NCI-H1436 treated with DMSO at 0.1 percent for 48 hours (cell line): Measurements from ENCODE around the gene DNAJC10.
"Not testable (repeated sequence)": the region's sequence is repeated elsewhere in the genome, so short reads cannot be mapped to it uniquely, and the experiment has no call there.

Experiments used
- DNase-seq: peaks from one replicate; lab custom pipeline; 2025; lab: John Stamatoyannopoulos, UW

DNAJC10 gene

GRCh38 chr2:182724656-182725055, 8.6 kb downstream of the DNAJC10 start:
- no peak for DNase-seq

GRCh38 chr2:182726473-182726872, 10.4 kb downstream of the DNAJC10 start:
- no peak for DNase-seq

GRCh38 chr2:182728014-182728413, 12.0 kb downstream of the DNAJC10 start:
- no peak for DNase-seq

GRCh38 chr2:182729710-182730339, 13.8 kb downstream of the DNAJC10 start:
- no peak for DNase-seq

- no peak for DNase-seq
These were observed 14.4 kb downstream of the DNAJC10 start for GRCh38 chr2:182730486-182730885.

GRCh38 chr2:182732736-182733135, 16.7 kb downstream of the DNAJC10 start:
- DNase-seq = no peak

GRCh38 chr2:182733572-182733971, 17.5 kb downstream of the DNAJC10 start:
- no peak for DNase-seq

- DNase-seq = not testable (repeated sequence)
These were observed 20.8 kb downstream of the DNAJC10 start for GRCh38 chr2:182736856-182737255.

- no peak for DNase-seq
These were observed 24.6 kb downstream of the DNAJC10 start for GRCh38 chr2:182740701-182741100.

- DNase-seq = no peak
These were observed 25.6 kb downstream of the DNAJC10 start for GRCh38 chr2:182741620-182742019.

- DNase-seq = no peak
These were observed 28.4 kb downstream of the DNAJC10 start for GRCh38 chr2:182744490-182744889.

- no peak for DNase-seq
These were observed 29.0 kb downstream of the DNAJC10 start for GRCh38 chr2:182745061-182745460.

- not testable (repeated sequence) for DNase-seq
These were observed 29.8 kb downstream of the DNAJC10 start for GRCh38 chr2:182745894-182746293.

GRCh38 chr2:182754231-182754630, 38.2 kb downstream of the DNAJC10 start:
- DNase-seq = no peak

GRCh38 chr2:182758379-182758778, 42.3 kb downstream of the DNAJC10 start:
- DNase-seq = no peak

GRCh38 chr2:182761903-182762302, 45.8 kb downstream of the DNAJC10 start:
- DNase-seq = no peak

- DNase-seq = no peak
These were observed 47.4 kb downstream of the DNAJC10 start for GRCh38 chr2:182763311-182763912.

GRCh38 chr2:182766626-182767025, 50.6 kb downstream of the DNAJC10 start:
- DNase-seq = no peak

- DNase-seq = no peak
These were observed 51.5 kb downstream of the DNAJC10 start for GRCh38 chr2:182767578-182767977.

- DNase-seq = not testable (repeated sequence)
These were observed 52.9 kb downstream of the DNAJC10 start for GRCh38 chr2:182768950-182769349.

GRCh38 chr2:182779323-182779722, 63.3 kb downstream of the DNAJC10 start:
- no peak for DNase-seq

GRCh38 chr2:182781099-182781498, 65.0 kb downstream of the DNAJC10 start:
- DNase-seq = not testable (repeated sequence)

GRCh38 chr2:182782686-182783085, 66.6 kb downstream of the DNAJC10 start:
- DNase-seq = not testable (repeated sequence)
